ENCODE results near the gene DCN. TPM values are rescaled to one million over a fixed set of nuclear protein-coding genes. Genes with fewer than 3 reads are reported as not detected.

The DCN gene
- total RNA-seq, 1 experiment from 2014 or later: 0.95 TPM

DNA sequence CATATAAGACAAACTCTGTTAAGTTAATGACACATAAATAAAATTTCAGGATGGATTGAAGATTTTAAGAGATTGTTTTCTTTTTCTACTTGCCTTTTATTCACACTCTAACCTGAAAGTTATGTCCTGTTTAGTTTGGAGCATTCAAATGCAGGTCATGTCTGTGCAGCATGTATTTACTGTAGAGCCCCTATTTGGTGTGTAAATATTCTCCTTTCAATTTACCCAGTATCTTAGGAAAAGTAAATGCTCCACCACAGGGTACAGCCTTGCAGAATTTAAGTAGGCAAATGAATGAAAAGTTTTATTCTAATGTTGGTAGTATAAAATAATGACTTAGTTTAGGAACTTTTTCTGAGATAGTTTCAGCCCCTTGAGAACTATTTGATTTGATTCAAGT is 6.2 kb upstream of the DCN start:
- no peak overlapping the region for H3K4me3 ChIP-seq (ENCODE audit: low read depth, low read length)
- H3K27ac Mint-ChIP-seq (ENCODE audit: unreplicated experiment): no peak overlapping the region
- no peak overlapping the region for H3K4me3 Mint-ChIP-seq (ENCODE audit: unreplicated experiment)
- DNase-seq: no peak
- POLR2A ChIA-PET: no interaction called here
- CTCF ChIA-PET: no interaction called here
- H3K9me3 Mint-ChIP-seq (ENCODE audit: unreplicated experiment): no peaks in the 10 kb centered on the region
- H3K36me3 ChIP-seq (ENCODE audit: control insufficient read depth, insufficient read depth, low read length): no peaks in the 10 kb centered on the region
- intact Hi-C loops (cut with micrococcal nuclease; ENCODE audit: unreplicated experiment): no loop called here
- no peaks in the 10 kb centered on the region for H3K27me3 Mint-ChIP-seq (ENCODE audit: insufficient read depth, unreplicated experiment)
- H3K4me1 Mint-ChIP-seq (ENCODE audit: low read depth, unreplicated experiment): no peaks in the 10 kb centered on the region
- H3K4me1 ChIP-seq: 0 out of 2 replicates have a peak, but pooled peaks cover 4% of the 10 kb centered on the region
- TF ChIP-seq, protein P1, sequence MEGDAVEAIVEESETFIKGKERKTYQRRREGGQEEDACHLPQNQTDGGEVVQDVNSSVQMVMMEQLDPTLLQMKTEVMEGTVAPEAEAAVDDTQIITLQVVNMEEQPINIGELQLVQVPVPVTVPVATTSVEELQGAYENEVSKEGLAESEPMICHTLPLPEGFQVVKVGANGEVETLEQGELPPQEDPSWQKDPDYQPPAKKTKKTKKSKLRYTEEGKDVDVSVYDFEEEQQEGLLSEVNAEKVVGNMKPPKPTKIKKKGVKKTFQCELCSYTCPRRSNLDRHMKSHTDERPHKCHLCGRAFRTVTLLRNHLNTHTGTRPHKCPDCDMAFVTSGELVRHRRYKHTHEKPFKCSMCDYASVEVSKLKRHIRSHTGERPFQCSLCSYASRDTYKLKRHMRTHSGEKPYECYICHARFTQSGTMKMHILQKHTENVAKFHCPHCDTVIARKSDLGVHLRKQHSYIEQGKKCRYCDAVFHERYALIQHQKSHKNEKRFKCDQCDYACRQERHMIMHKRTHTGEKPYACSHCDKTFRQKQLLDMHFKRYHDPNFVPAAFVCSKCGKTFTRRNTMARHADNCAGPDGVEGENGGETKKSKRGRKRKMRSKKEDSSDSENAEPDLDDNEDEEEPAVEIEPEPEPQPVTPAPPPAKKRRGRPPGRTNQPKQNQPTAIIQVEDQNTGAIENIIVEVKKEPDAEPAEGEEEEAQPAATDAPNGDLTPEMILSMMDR (IDR thresholded peaks at IDR 0.05; ENCODE audit: insufficient read depth in 1 of 2, low read depth in 1 of 2, low read length in 1 of 2, severe bottlenecking in 1 of 2, unreplicated experiment in 1 of 2): no peak
- H3K36me3 Mint-ChIP-seq (ENCODE audit: insufficient read depth, unreplicated experiment): no peaks in the 10 kb centered on the region
- H3K27me3 ChIP-seq (replicated peaks; ENCODE audit: control insufficient read depth, insufficient read depth, low read length): no peaks in the 10 kb centered on the region
- H3K9me3 ChIP-seq: peaks cover 2% of the 10 kb centered on the region; the same call in 1 of the 2 replicates
- no TSS peak for BruUV-seq (replicated peaks)

DNA sequence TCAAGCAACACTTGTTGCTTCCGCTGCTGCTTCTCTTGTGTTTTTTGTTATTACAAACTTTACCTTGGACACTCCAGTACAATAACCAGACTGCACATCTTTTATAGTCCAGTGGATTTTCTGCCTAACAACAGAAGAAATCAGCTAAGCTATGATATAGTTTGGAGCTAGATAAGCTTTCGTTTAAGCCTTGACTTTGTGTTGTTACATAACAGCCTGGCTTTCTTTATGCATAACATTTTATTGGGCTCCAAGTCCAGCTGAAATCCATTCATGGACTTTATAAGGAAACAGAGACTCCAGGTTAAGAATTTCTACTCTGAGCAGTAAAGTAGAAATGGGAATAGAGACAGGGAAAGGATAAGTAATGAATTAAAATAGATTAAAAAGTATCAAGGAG is 3.5 kb upstream of the DCN start:
- POLR2A ChIA-PET: no interaction called here
- H3K4me1 Mint-ChIP-seq (ENCODE audit: low read depth, unreplicated experiment): no peaks in the 10 kb centered on the region

DNA sequence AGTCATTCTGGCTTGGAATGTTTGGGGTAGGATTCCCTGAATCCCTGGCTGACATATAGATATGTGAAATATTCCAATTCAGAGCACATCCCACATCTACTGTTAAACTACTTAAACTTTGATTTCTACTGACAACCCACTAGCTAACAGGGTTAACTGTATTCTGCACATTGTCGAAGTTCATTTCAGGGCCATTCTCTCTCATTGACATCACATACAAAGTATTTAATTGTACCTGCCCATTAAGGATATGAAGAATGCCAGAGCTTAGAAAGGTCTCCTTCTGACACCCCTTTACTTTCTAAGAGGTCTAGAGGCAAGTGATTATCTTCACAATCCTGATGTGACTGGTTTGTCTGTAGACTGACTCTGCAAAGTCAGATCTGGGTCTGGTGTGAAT is 2.8 kb upstream of the DCN start:
- 0 out of 2 replicates have a peak, but pooled peaks cover 4% of the 10 kb centered on the region for H3K4me1 ChIP-seq
- Mint-ChIP-seq H3K27me3 (ENCODE audit: insufficient read depth, unreplicated experiment) (no peaks in the 10 kb centered on the region), H3K27ac (ENCODE audit: unreplicated experiment) (no peak overlapping the region), H3K4me1 (ENCODE audit: low read depth, unreplicated experiment) (no peaks in the 10 kb centered on the region), H3K36me3 (ENCODE audit: insufficient read depth, unreplicated experiment) (no peaks in the 10 kb centered on the region), H3K9me3 (ENCODE audit: unreplicated experiment) (no peaks in the 10 kb centered on the region), H3K4me3 (ENCODE audit: unreplicated experiment) (no peak overlapping the region)
- TF ChIP-seq, protein P1 (IDR thresholded peaks at IDR 0.05; ENCODE audit: insufficient read depth in 1 of 2, low read depth in 1 of 2, low read length in 1 of 2, severe bottlenecking in 1 of 2, unreplicated experiment in 1 of 2): no peak
- ChIA-PET CTCF (no interaction called here), POLR2A (no interaction called here)
- H3K9me3 ChIP-seq: no peaks in the 10 kb centered on the region
- no peaks in the 10 kb centered on the region for H3K36me3 ChIP-seq (ENCODE audit: control insufficient read depth, insufficient read depth, low read length)
- no peak overlapping the region for H3K4me3 ChIP-seq (ENCODE audit: low read depth, low read length)
- no peaks in the 10 kb centered on the region for H3K27me3 ChIP-seq (replicated peaks; ENCODE audit: control insufficient read depth, insufficient read depth, low read length)
- intact Hi-C loops (cut with micrococcal nuclease; ENCODE audit: unreplicated experiment): no loop called here
- no peak for DNase-seq
- no TSS peak for BruUV-seq (replicated peaks)

More for the DNA sequence above, 3.5 kb upstream of the DCN start:
- intact Hi-C loops (cut with micrococcal nuclease; ENCODE audit: unreplicated experiment): no loop called here
- Histone ChIP-seq H3K27me3 (replicated peaks; ENCODE audit: control insufficient read depth, insufficient read depth, low read length) (no peaks in the 10 kb centered on the region), H3K4me1 (0 out of 2 replicates have a peak, but pooled peaks cover 4% of the 10 kb centered on the region), H3K4me3 (ENCODE audit: low read depth, low read length) (no peak overlapping the region), H3K36me3 (ENCODE audit: control insufficient read depth, insufficient read depth, low read length) (no peaks in the 10 kb centered on the region), H3K9me3 (no peaks in the 10 kb centered on the region)
- H3K4me3 Mint-ChIP-seq (ENCODE audit: unreplicated experiment): no peak overlapping the region
- no peak overlapping the region for H3K27ac Mint-ChIP-seq (ENCODE audit: unreplicated experiment)
- CTCF ChIA-PET: no interaction called here
- BruUV-seq (replicated peaks): no TSS peak
- H3K27me3 Mint-ChIP-seq (ENCODE audit: insufficient read depth, unreplicated experiment): no peaks in the 10 kb centered on the region
- no peak for DNase-seq
- TF ChIP-seq, protein P1 (IDR thresholded peaks at IDR 0.05; ENCODE audit: insufficient read depth in 1 of 2, low read depth in 1 of 2, low read length in 1 of 2, severe bottlenecking in 1 of 2, unreplicated experiment in 1 of 2): no peak
- H3K36me3 Mint-ChIP-seq (ENCODE audit: insufficient read depth, unreplicated experiment): no peaks in the 10 kb centered on the region
- H3K9me3 Mint-ChIP-seq (ENCODE audit: unreplicated experiment): no peaks in the 10 kb centered on the region

Measured in Caco-2 (cell line).